HPDE6-E6E7 (cell line): Measurements from ENCODE around the gene SNX14.
A peak's percentile ranks its signal among the peaks of the same experiment; 100 is the strongest.
"Not testable (repeated sequence)": the region's sequence is repeated elsewhere in the genome, so short reads cannot be mapped to it uniquely, and the experiment has no call there.

Experiments
- DNase-seq: peaks from one replicate; pipeline ENCODE4 v3.0.0; 2011; ENCODE audit warnings: missing footprints; ENCODE audit errors: extremely low spot score

Gene SNX14

GRCh38 chr6:85582832-85583231, 10.8 kb downstream of the SNX14 start:
- not testable (repeated sequence) for DNase-seq

DNA sequence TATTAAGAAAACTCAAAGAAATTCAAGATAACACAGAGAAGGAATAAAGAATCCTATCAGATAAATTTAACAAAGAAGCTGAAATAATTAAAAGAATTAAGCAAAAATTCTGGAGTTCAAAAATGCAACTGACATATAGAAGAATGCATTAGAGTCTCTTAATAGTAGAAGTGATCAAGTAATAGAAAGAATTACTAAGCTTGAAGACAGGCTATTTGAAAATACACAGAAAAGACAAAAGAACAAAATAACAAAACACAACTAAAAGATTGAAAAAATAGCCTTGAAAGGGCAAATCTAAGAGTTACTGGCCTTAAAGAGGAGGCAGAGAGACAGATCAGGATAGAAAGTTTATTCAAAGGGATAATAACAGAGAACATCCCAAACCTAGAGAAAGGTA, 12.1 kb downstream of the SNX14 start:
- no peak for DNase-seq

GRCh38 chr6:85580878-85581267, 12.8 kb downstream of the SNX14 start:
- no peak for DNase-seq

DNA sequence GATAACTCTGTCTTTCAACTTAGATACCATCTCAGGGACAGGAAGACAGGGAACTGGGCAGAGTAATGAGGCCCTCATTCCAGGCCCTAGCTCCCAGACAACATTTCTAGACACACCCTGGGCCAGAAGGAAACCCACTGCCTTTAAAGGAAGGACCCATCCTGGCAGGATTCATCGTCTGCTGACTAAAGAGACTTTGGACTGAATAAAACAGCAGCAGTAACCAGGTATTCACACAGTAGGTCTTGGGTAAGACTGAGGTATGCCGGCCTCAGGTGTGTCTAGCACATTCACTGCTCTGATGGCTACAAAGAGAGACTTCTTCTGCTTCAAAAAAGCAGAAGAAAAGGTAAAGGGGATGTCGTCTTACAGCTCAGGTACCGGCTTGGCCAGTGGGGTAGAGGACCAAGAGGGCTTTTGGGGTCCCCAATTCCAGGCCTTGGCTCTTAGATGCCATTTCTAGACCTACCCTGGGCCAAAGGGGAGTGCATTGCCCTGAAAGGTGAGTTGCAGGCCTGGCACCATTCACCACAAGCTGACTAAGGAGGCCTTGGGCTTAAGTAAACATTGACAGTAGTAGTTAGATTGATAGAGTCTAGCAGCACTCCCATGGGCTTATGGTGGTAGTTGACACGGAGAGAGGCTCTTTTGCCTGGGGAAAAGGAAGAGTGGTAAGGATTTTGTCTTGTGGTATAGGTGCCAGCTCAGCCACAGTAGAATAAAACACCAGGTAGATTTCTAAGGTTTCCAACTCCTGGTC, 13.4 kb downstream of the SNX14 start:
- DNase-seq, result peak; percentile 8

DNA sequence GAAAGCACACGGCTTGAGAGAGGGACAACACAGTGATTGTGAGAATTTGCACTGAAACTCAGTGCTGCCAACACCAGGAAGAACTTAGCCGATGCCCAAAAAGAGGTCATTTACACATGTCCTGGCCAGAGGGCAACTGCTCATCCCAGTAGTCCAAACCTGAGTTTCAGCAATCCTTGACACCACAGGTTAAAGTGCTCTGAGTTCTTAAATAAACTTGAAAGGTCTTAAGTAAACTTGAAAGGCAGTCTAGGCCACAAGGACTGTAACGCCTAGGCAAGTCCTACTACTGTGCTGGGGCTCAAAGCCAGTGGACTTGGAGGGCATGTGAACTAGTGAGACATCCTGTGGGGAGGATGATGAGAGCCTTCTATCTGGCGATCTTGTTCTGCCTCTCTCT, 14.1 kb downstream of the SNX14 start:
- no peak for DNase-seq

DNA sequence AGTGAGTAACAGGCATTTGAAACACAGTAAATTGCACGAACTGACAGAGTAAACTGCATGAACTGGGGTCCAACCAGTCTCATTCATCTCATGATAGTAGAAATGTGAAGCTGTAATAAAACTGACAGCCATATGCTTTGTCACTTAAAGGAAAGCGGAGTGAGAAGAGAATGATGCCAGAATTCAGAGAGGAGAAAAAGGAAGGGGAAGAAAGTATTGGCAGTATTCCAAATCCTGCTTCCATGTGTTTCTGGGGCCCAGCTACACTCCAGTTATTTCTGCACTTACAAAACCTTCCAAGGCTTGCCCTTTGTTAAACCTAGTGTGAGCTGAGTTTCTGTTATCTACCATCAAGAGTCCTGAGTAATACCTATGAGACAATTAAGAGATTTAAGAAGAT, 17.2 kb downstream of the SNX14 start:
- no peak for DNase-seq

DNA sequence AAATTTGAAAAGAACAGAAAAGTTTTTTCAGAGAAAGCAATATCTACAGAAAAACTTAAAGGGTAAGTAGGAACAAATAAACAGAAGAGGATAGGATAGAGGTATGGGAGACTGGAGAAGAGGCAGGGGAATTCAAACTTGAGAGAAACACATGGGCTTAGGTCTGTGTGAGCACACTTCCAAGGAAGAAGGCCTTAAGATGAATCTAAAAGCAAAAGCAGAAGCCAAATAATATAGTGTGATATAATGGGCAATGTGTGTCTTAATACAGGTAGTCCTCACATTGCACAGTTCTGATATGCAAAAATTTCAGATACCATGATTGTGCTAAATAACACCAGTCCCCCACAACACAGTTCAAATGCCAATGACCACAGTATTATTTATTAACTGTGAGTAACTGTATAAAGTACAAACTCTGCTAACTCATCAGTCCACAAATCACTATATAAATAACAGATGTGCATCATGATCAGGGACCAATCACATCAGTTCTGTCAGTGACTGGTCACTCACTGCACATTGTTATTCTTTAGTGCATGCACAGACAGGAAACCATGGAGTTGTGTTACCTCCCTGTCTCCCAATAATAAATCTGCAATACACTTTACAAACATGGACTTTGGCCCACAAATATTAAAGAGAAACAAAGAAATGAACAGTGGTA, 18.6 kb downstream of the SNX14 start:
- DNase-seq, result peak; percentile 28

GRCh38 chr6:85569323-85569722, 24.3 kb downstream of the SNX14 start:
- DNase-seq, result peak; percentile 23

DNA sequence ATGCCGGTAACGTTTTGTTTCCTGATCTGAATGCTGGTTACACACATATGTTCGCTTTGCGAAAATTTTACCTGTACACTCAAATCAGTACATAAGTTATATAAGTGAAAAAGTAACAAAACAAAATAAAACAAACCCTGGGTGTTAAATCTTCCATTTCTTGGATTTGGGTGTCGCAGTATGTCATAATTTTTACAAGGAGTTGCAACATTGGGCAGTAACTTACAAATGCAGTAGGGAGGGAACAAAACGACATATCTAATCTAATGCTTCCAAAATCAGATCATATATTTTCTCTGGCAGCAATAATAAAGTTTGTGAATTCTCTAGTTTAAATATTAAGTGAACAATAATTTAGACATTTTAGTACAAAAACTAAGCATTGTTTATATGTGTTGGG, 25.2 kb downstream of the SNX14 start:
- DNase-seq, result no peak

DNA sequence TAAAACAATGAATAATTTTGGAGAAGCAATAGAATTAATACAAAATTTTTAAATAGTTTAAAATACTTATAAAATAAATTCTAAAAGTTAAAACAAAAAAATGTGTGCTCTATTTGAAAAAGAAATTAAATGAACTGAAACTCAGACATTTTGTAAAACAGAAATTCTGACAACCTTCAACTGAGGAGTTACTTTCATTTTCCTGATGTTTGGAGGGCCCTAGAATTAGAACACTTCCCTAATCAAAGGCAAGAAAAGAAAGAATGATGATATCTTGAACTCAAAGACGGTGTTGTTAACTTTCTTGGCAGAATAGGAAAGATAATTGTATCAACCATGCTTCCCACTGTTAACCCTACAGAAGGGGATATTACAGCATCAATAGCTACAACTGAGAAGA, 27.9 kb downstream of the SNX14 start:
- DNase-seq, result no peak

DNA sequence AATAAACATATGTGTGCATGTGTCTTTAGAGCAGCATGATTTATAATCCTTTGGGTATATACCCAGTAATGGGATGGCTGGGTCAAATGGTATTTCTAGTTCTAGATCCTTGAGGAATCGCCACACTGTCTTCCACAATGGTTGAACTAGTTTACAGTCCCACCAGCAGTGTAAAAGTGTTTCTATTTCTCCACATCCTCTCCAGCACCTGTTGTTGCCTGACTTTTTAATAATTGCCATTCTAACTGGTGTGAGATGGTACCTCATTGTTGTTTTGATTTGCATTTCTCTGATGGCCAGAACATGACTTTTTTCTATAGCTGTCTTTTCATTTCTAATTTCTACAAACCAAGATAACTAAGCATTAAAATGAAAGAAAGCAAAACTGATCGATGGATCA, 29.4 kb downstream of the SNX14 start:
- not testable (repeated sequence) for DNase-seq

DNA sequence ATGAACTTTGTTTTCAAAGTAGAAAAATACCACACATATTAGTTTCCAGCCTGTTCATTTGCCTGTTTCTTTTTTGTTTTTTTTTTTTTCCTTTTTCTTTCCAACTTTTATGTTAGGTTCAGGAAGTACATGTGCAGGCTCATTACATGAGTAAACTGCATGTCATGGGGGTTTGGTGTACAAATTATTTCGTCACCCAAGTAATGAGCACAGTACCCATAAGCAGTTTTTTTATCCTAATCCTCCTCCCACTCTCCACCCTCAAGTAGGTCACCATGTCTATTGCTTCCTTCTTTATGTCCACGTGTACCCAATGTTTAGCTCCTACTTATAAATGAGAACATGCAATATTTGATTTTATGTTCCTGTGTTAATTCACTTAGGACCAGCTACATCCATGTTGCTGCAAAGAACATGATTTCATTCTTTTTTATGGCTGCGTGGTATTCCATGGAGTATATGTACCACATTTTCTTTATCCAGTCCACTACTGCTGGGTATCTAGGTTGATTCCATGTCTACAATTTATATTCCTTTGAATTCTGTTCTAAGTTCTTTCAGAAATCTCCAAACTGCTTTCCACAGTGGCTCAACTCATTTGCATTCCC, 31.8 kb downstream of the SNX14 start:
- DNase-seq, result no peak

DNA sequence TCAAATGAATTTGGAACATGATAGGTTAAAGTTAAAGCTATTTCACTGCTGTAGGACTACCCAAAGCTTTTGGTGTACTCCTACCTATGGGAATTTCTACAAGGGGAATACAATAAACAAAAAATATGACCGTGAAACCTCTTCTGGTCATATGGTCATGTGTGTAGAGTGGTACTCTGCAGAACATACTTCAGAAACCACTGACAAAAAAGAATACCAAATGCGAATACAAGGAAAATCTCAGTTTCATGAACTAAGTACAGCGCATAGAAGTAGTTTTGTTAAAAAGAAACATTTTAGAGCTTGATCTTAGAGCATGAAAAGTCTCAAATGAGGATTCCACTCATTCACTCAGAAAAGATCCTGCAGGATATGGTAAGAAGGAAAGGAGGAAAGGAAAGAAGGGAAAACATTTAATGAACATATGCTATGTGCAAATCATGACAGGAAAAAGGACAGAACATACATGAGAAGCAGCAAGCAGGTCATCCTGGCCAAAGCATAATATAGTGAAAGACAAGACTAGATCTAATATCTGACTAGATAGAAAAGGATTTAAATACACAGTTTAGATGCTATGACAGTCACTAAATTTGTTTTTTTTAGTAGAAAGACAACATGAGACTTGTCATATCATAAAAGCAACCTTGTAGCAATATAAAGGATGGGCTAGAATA, 36.5 kb downstream of the SNX14 start:
- DNase-seq, result no peak

- DNase-seq, result no peak
Observed at GRCh38 chr6:85552652-85553051, 41.0 kb downstream of the SNX14 start.

DNA sequence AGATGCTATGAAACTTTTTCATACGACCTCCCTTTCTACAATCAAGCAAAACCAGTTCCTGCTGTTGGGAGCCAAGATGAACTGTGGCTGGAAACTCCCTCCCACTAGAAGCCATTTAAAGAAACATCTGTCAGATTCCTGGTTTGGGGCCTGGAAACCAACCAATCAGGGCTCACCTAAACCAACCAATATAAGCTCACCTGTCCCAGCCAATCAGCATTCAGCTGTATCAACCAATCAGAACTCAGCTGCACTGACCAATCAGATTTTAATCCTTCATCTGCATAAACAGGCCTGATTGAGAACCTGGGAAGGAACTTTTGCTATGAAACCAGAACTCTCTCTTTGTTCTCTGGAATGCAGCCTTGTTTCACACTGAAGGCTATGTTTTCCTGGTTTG, 42.4 kb downstream of the SNX14 start:
- no peak for DNase-seq

GRCh38 chr6:85547719-85548118, 45.9 kb downstream of the SNX14 start:
- no peak for DNase-seq

- no peak for DNase-seq
Observed at GRCh38 chr6:85544776-85545175, 48.9 kb downstream of the SNX14 start.

- DNase-seq, result no peak
Observed at GRCh38 chr6:85537055-85537494, 56.6 kb downstream of the SNX14 start.

DNA sequence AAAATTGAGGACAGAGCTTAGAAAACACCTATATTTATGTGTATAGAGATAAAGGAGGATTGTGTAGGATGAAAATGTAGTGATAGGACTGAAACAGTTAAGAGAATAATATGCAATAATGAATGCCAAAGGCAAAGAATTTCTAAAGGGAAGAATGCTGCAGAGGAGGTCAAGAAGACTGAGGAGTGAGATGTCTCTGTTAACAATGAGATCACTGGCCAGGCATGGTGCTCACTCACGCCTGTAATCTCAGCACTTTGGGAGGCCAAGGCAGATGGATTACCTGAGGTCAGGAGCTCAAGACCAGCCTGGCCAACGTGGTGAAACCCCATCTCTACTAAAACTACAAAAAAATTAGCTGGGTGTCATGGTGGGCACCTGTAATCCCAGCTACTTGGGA, 69.4 kb downstream of the SNX14 start:
- not testable (repeated sequence) for DNase-seq

GRCh38 chr6:85516168-85516567, 77.5 kb downstream of the SNX14 start:
- no peak for DNase-seq

GRCh38 chr6:85506441-85507093, 87.1 kb downstream of the SNX14 start:
- no peak for DNase-seq
